Trophoblast cell (in vitro differentiated cells and primary cell): ENCODE data around the gene DSG4.

Experiments used
- DNase-seq, 2 donors: peaks; one replicate each; pipeline ENCODE4 v3.0.0-alpha.2; 2016
- H2AFZ ChIP-seq: 2 replicates; pipeline ENCODE4 v1.6.1; 2013; ENCODE audit warnings: low read length, moderate library complexity, mild to moderate bottlenecking; ENCODE audit not compliant: insufficient read depth, poor library complexity
- H2AK5ac ChIP-seq: 2 replicates; pipeline ENCODE4 v1.6.1; 2013; ENCODE audit warnings: mild to moderate bottlenecking, low read length
- H2BK120ac ChIP-seq: 2 replicates; pipeline ENCODE4 v1.6.1; 2013; ENCODE audit warnings: low read length, mild to moderate bottlenecking, moderate library complexity; ENCODE audit not compliant: insufficient read depth, poor library complexity
- H2BK12ac ChIP-seq: 2 replicates; pipeline ENCODE4 v1.6.1; 2013; ENCODE audit warnings: mild to moderate bottlenecking, low read length, moderate library complexity
- H2BK5ac ChIP-seq: 2 replicates; pipeline ENCODE4 v1.6.1; 2013; ENCODE audit warnings: low read length, low read depth, moderate library complexity, mild to moderate bottlenecking; ENCODE audit not compliant: poor library complexity
- H3K14ac ChIP-seq: 2 replicates; pipeline ENCODE4 v1.6.1; 2013; ENCODE audit warnings: mild to moderate bottlenecking, low read length
- H3K18ac ChIP-seq: 2 replicates; pipeline ENCODE4 v1.6.1; 2013; ENCODE audit warnings: mild to moderate bottlenecking, low read length
- H3K23ac ChIP-seq: 2 replicates; pipeline ENCODE4 v1.6.1; 2013; ENCODE audit warnings: low read length
- H3K27ac ChIP-seq: 2 replicates; pipeline ENCODE4 v1.5.1; 2013; ENCODE audit warnings: low read depth, mild to moderate bottlenecking, inconsistent platforms, low read length, moderate library complexity
- H3K27me3 ChIP-seq: 2 replicates; pipeline ENCODE4 v1.6.1; 2013; ENCODE audit warnings: inconsistent platforms, mild to moderate bottlenecking, low read length, moderate library complexity; ENCODE audit not compliant: insufficient read depth
- H3K36me3 ChIP-seq, 2 experiments: 1 replicate in 1 of 2; 2 replicates in 1 of 2; pipeline ENCODE4 v1.6.1; 2013; ENCODE audit warnings: low read length in 2 of 2, mild to moderate bottlenecking in 2 of 2, moderate library complexity in 1 of 2; ENCODE audit not compliant: insufficient read depth in 2 of 2, control insufficient read depth in 1 of 2
- H3K4ac ChIP-seq: 2 replicates; pipeline ENCODE4 v1.6.1; 2013; ENCODE audit warnings: low read depth, mild to moderate bottlenecking, low read length, moderate library complexity
- H3K4me1 ChIP-seq, 2 experiments: 1 replicate in 1 of 2; 2 replicates in 1 of 2; pipeline ENCODE4 v1.6.1; 2013; ENCODE audit warnings: low read length in 2 of 2, mild to moderate bottlenecking in 2 of 2, moderate library complexity in 1 of 2; ENCODE audit not compliant: insufficient read depth in 2 of 2, control insufficient read depth in 1 of 2
- H3K4me2 ChIP-seq: 2 replicates; pipeline ENCODE4 v1.6.1; 2013; ENCODE audit warnings: inconsistent platforms, mild to moderate bottlenecking, low read length, moderate library complexity
- H3K4me3 ChIP-seq: 2 replicates; pipeline ENCODE4 v1.5.1; 2013; ENCODE audit warnings: mild to moderate bottlenecking, low read depth, low read length, inconsistent platforms
- H3K79me1 ChIP-seq: one replicate; pipeline ENCODE4 v1.6.1; 2013; ENCODE audit warnings: low read length
- H3K79me2 ChIP-seq: 2 replicates; pipeline ENCODE4 v1.6.1; 2013; ENCODE audit warnings: low read length, mild to moderate bottlenecking; ENCODE audit not compliant: control insufficient read depth, insufficient read depth, poor library complexity
- H3K9ac ChIP-seq: 2 replicates; pipeline ENCODE4 v1.6.1; 2013; ENCODE audit warnings: mild to moderate bottlenecking, low read length
- H3K9me3 ChIP-seq: 2 replicates; pipeline ENCODE4 v1.6.1; 2013; ENCODE audit warnings: low read depth, mild to moderate bottlenecking, control low read depth, inconsistent platforms, low read length; ENCODE audit not compliant: insufficient read depth
- H4K12ac ChIP-seq: 2 replicates; pipeline ENCODE4 v1.6.1; 2013; ENCODE audit warnings: low read depth, mild to moderate bottlenecking, low read length, moderate library complexity
- H4K8ac ChIP-seq: 2 replicates; pipeline ENCODE4 v1.6.1; 2013; ENCODE audit warnings: low read depth, mild to moderate bottlenecking, low read length, moderate library complexity
- H4K91ac ChIP-seq: one replicate; pipeline ENCODE4 v1.6.1; 2013; ENCODE audit warnings: low read depth, mild to moderate bottlenecking, low read length, moderate library complexity
- WGBS: extraction: QIAGEN DNeasy Blood & Tissue Kit; methylation state at CpG from one replicate; pipeline ENCODE4 v1.1.7; 2013; ENCODE audit warnings: missing lambda C conversion rate; ENCODE audit not compliant: insufficient read length, insufficient coverage; ENCODE audit errors: extremely low coverage; 5-methylcytosine and 5-hydroxymethylcytosine counted together

The DSG4 gene

DNA sequence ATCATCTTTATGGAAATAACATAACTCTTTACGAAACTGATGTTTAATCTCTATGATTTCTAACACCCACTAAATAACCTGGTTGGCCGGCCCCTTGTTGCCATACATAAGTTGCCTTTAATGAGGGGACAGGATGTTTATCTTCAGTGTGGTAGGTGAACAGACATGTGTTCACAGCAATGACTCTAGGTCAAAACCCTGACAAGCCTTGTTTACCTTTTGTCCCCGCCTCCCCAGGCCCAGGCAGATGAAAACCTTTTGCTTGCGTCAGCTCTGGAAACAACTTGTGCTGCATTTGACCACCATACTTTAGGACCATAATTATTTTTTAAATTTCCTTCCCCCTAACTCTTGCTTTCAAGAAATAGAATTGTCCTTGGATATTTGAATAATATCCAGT lies 2.9 kb upstream of the DSG4 start:
- Histone ChIP-seq H3K14ac (no peak overlapping the region), H2BK12ac (no peak overlapping the region), H2BK5ac (no peak overlapping the region), H4K91ac (no peak overlapping the region), H3K4me3 (no peak overlapping the region), H2BK120ac (no peak overlapping the region), H2AFZ (no peak overlapping the region), H3K9me3 (no peaks in the 10 kb centered on the region), H4K8ac (no peak overlapping the region), H4K12ac (no peak overlapping the region), H3K79me1 (no peaks in the 10 kb centered on the region), H3K4me2 (no peak overlapping the region), H3K18ac (no peak overlapping the region), H3K4ac (no peak overlapping the region), H3K79me2 (no peaks in the 10 kb centered on the region), H3K27me3 (no peaks in the 10 kb centered on the region), H3K23ac (no peak overlapping the region), H3K4me1 (no peaks in the 10 kb centered on the region), H3K27ac (no peak overlapping the region), H3K9ac (no peak overlapping the region), H3K36me3 (no peaks in the 10 kb centered on the region), H2AK5ac (no peak overlapping the region)
- WGBS, result no CpG with 5 or more reads among the region's 4 CpGs
- DNase-seq, result no peak

DNA sequence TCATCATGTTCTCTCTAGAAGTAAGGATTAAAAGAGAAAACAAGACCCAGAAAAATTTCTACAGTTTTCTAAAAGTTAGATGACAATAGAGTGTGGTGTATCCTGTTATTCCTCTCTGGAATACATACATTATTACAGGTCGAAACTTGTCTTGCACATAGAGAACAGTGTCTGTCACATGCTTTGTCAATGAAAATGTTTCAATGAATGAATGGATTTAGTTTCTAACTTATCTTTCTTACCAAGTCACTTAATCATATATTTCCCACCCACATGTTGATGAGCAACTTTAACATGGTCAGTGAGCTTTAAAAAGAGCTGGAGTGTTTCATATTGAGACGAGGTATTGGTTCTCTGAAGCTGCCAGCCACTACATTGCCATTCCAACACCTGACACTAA lies 4.3 kb downstream of the DSG4 start:
- H3K23ac ChIP-seq, result no peak overlapping the region
- DNase-seq, result no peak
- H4K91ac ChIP-seq, result no peak overlapping the region
- no peak overlapping the region for H4K8ac ChIP-seq
- no peak overlapping the region for H3K4me3 ChIP-seq
- no peak overlapping the region for H4K12ac ChIP-seq
- H3K4me1 ChIP-seq, result peaks cover 0 to 2% of the 10 kb centered on the region in 2 experiments
- H3K79me1 ChIP-seq, result no peaks in the 10 kb centered on the region
- WGBS, result no CpG with 5 or more reads among the region's 2 CpGs
- no peaks in the 10 kb centered on the region for H3K27me3 ChIP-seq
- H3K4ac ChIP-seq, result no peak overlapping the region
- H2BK12ac ChIP-seq, result no peak overlapping the region
- no peak overlapping the region for H2BK5ac ChIP-seq
- no peak overlapping the region for H3K4me2 ChIP-seq
- H3K14ac ChIP-seq, result no peak overlapping the region
- H3K9me3 ChIP-seq, result no peaks in the 10 kb centered on the region
- no peak overlapping the region for H2BK120ac ChIP-seq
- no peak overlapping the region for H3K18ac ChIP-seq
- no peak overlapping the region for H3K9ac ChIP-seq
- H2AFZ ChIP-seq, result no peak overlapping the region
- no peaks in the 10 kb centered on the region for H3K36me3 ChIP-seq
- no peaks in the 10 kb centered on the region for H3K79me2 ChIP-seq
- no peak overlapping the region for H3K27ac ChIP-seq
- no peak overlapping the region for H2AK5ac ChIP-seq

DNA sequence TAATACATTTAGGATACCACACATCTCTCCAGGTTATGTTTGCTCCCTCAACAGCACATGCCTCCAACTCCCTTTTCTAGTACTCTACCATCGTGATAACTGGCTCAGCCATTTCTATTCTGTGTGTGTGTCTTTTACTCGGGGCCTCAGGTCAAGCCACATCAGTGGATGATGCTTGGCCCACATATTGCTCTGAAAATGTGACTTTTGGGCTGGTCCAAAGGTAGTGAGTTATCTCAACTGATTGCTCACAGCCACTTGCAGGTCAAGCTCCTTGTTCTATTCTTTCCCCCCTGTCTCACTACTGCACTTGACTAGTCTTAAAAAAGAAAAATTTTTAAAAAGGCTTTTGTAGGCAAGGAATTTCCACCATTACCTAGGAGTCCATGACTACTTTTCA lies 5.5 kb downstream of the DSG4 start:
- Histone ChIP-seq H3K4me1 (peaks cover 0 to 2% of the 10 kb centered on the region in 2 experiments), H2AFZ (no peak overlapping the region), H4K8ac (no peak overlapping the region), H3K27me3 (no peaks in the 10 kb centered on the region), H3K4me2 (no peak overlapping the region), H3K9ac (no peak overlapping the region), H3K23ac (no peak overlapping the region), H3K79me2 (no peaks in the 10 kb centered on the region), H4K91ac (no peak overlapping the region), H2BK120ac (no peak overlapping the region), H2BK12ac (no peak overlapping the region), H3K79me1 (no peaks in the 10 kb centered on the region), H3K14ac (no peak overlapping the region), H2AK5ac (no peak overlapping the region), H3K27ac (no peak overlapping the region), H3K18ac (no peak overlapping the region), H3K4me3 (no peak overlapping the region), H3K4ac (no peak overlapping the region), H4K12ac (no peak overlapping the region), H3K9me3 (no peaks in the 10 kb centered on the region), H2BK5ac (no peak overlapping the region), H3K36me3 (no peaks in the 10 kb centered on the region)
- DNase-seq, result no peak
- WGBS, result no CpG with 5 or more reads among the region's 2 CpGs

DNA sequence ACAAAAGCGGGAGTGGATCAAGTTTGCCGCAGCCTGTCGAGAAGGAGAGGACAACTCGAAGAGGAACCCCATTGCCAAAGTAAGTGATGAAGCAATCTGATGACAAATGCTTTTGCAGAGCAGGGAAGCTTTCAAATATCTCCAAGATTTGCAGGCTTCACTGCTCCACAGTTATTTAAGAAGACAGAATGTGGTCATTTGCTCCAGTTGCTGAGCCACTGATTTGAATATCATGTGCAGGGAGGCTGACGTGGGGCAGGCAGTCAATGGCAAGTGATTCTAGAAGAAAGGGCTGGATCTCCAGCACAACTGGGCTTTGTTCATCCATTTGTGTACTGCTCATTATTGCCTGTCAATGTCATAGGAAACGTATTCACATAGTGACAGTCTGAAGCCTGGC lies 10.2 kb downstream of the DSG4 start:
- H3K9me3 ChIP-seq, result no peaks in the 10 kb centered on the region
- no peak overlapping the region for H2BK12ac ChIP-seq
- no peak for DNase-seq
- H3K27ac ChIP-seq, result no peak overlapping the region
- no peaks in the 10 kb centered on the region for H3K4me1 ChIP-seq
- H4K12ac ChIP-seq, result no peak overlapping the region
- no peaks in the 10 kb centered on the region for H3K36me3 ChIP-seq
- H4K8ac ChIP-seq, result no peak overlapping the region
- H4K91ac ChIP-seq, result no peak overlapping the region
- H3K79me1 ChIP-seq, result no peaks in the 10 kb centered on the region
- no peak overlapping the region for H2AK5ac ChIP-seq
- H3K9ac ChIP-seq, result no peak overlapping the region
- H3K27me3 ChIP-seq, result no peaks in the 10 kb centered on the region
- H3K4me3 ChIP-seq, result no peak overlapping the region
- no peak overlapping the region for H3K23ac ChIP-seq
- no peak overlapping the region for H3K18ac ChIP-seq
- H2AFZ ChIP-seq, result no peak overlapping the region
- H2BK5ac ChIP-seq, result no peak overlapping the region
- no peak overlapping the region for H3K4me2 ChIP-seq
- no peak overlapping the region for H3K14ac ChIP-seq
- no peak overlapping the region for H2BK120ac ChIP-seq
- WGBS, result no CpG with 5 or more reads among the region's 6 CpGs
- no peaks in the 10 kb centered on the region for H3K79me2 ChIP-seq
- no peak overlapping the region for H3K4ac ChIP-seq
